ENCODE data around the gene ANO7.

The ANO7 gene

GRCh38 chr2:241237047-241237446 lies 48.6 kb downstream of the ANO7 start:
- Histone ChIP-seq H3K9me2 (replicated peaks; ENCODE audit: insufficient read depth, low read length) (no peaks in the 10 kb centered on the region), H3K79me2 (ENCODE audit: low read length) (peaks cover 8% of the 10 kb centered on the region; the same call in 1 of the 2 replicates), H3K9ac (ENCODE audit: low read length) (no peak overlapping the region), H3K36me3 (replicated peaks; ENCODE audit: insufficient read depth, low read length) (peaks cover 3% of the 10 kb centered on the region; the same call in 1 of the 2 replicates), H3K4me2 (ENCODE audit: low read depth, low read length) (no peak overlapping the region), H3K4me1 (ENCODE audit: low read length) (no peaks in the 10 kb centered on the region), H3K27me3 (replicated peaks; ENCODE audit: insufficient read depth, low read length) (no peaks in the 10 kb centered on the region), H3K4me3 (ENCODE audit: low read length) (no peak overlapping the region), H3K9me3 (replicated peaks; ENCODE audit: insufficient read depth, low read length) (no peaks in the 10 kb centered on the region), H3K27ac (ENCODE audit: low read length) (no peak overlapping the region), H3F3A (ENCODE audit: insufficient read depth, low read length) (no peaks in the 10 kb centered on the region), H2AFZ (ENCODE audit: low read length) (no peak overlapping the region), H4K20me1 (ENCODE audit: insufficient read depth, low read length) (no peaks in the 10 kb centered on the region)
- TF ChIP-seq EZH2 (optimal IDR thresholded peaks at IDR 0.05; ENCODE audit: low read depth, low read length) = no peak
- TF ChIP-seq EZH2phosphoT487 (IDR thresholded peaks at IDR 0.05; ENCODE audit: low read length) = no peak
- TF ChIP-seq, protein P1, sequence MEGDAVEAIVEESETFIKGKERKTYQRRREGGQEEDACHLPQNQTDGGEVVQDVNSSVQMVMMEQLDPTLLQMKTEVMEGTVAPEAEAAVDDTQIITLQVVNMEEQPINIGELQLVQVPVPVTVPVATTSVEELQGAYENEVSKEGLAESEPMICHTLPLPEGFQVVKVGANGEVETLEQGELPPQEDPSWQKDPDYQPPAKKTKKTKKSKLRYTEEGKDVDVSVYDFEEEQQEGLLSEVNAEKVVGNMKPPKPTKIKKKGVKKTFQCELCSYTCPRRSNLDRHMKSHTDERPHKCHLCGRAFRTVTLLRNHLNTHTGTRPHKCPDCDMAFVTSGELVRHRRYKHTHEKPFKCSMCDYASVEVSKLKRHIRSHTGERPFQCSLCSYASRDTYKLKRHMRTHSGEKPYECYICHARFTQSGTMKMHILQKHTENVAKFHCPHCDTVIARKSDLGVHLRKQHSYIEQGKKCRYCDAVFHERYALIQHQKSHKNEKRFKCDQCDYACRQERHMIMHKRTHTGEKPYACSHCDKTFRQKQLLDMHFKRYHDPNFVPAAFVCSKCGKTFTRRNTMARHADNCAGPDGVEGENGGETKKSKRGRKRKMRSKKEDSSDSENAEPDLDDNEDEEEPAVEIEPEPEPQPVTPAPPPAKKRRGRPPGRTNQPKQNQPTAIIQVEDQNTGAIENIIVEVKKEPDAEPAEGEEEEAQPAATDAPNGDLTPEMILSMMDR (IDR thresholded peaks at IDR 0.05; ENCODE audit: low read length) = no peak
- DNase-seq = no peak

DNA sequence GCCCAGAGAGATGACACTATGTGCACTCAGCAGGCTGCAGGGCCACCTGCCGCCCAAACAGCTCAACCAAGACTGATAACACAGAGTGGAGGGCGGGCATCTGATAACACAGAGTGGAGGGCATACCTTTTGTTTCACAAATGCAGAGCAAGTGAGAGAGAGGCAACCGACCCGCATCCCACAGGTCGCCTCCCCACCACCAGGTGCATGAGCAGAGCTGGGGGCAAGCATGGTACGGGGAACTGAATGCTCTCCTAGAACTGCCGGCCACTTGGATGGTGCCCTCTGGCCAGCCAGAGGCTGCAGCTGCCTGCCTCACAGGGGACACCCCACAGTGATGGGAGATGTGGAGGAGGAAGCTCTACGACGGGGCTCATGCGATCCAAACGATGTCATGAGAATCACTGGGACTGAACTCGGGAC lies 49.5 kb downstream of the ANO7 start:
- H3K4me2 ChIP-seq (ENCODE audit: low read depth, low read length) = no peak overlapping the region
- no peaks in the 10 kb centered on the region for H3K4me1 ChIP-seq (ENCODE audit: low read length)
- TF ChIP-seq EZH2 (optimal IDR thresholded peaks at IDR 0.05; ENCODE audit: low read depth, low read length) (no peak), EZH2phosphoT487 (IDR thresholded peaks at IDR 0.05; ENCODE audit: low read length) (no peak)
- TF ChIP-seq, protein P1 (IDR thresholded peaks at IDR 0.05; ENCODE audit: low read length) = no peak
- H3K27me3 ChIP-seq (replicated peaks; ENCODE audit: insufficient read depth, low read length) = no peaks in the 10 kb centered on the region
- H3K79me2 ChIP-seq (ENCODE audit: low read length) = peaks cover 16% of the 10 kb centered on the region
- H3K27ac ChIP-seq (ENCODE audit: low read length) = no peak overlapping the region
- no peak overlapping the region for H2AFZ ChIP-seq (ENCODE audit: low read length)
- H3K4me3 ChIP-seq (ENCODE audit: low read length) = no peak overlapping the region
- no peaks in the 10 kb centered on the region for H3K9me2 ChIP-seq (replicated peaks; ENCODE audit: insufficient read depth, low read length)
- DNase-seq = no peak
- H3F3A ChIP-seq (ENCODE audit: insufficient read depth, low read length) = no peaks in the 10 kb centered on the region
- H3K36me3 ChIP-seq (replicated peaks; ENCODE audit: insufficient read depth, low read length) = peaks cover 3% of the 10 kb centered on the region; the same call in 1 of the 2 replicates
- no peaks in the 10 kb centered on the region for H4K20me1 ChIP-seq (ENCODE audit: insufficient read depth, low read length)
- H3K9ac ChIP-seq (ENCODE audit: low read length) = no peak overlapping the region
- H3K9me3 ChIP-seq (replicated peaks; ENCODE audit: insufficient read depth, low read length) = no peaks in the 10 kb centered on the region

GRCh38 chr2:241238693-241239198 lies 50.3 kb downstream of the ANO7 start:
- Histone ChIP-seq H3K9me3 (replicated peaks; ENCODE audit: insufficient read depth, low read length) (no peaks in the 10 kb centered on the region), H3K4me2 (ENCODE audit: low read depth, low read length) (no peak overlapping the region), H3K4me3 (ENCODE audit: low read length) (no peak overlapping the region), H3K27ac (ENCODE audit: low read length) (no peak overlapping the region), H3K4me1 (ENCODE audit: low read length) (no peaks in the 10 kb centered on the region), H3K27me3 (replicated peaks; ENCODE audit: insufficient read depth, low read length) (no peaks in the 10 kb centered on the region), H2AFZ (ENCODE audit: low read length) (no peak overlapping the region), H4K20me1 (ENCODE audit: insufficient read depth, low read length) (no peaks in the 10 kb centered on the region), H3K9ac (ENCODE audit: low read length) (no peak overlapping the region), H3K36me3 (replicated peaks; ENCODE audit: insufficient read depth, low read length) (peaks cover 5% of the 10 kb centered on the region; the same call in 1 of the 2 replicates), H3K9me2 (replicated peaks; ENCODE audit: insufficient read depth, low read length) (no peaks in the 10 kb centered on the region), H3F3A (ENCODE audit: insufficient read depth, low read length) (0 out of 2 replicates have a peak, but pooled peaks cover 2% of the 10 kb centered on the region), H3K79me2 (ENCODE audit: low read length) (peaks cover 18% of the 10 kb centered on the region)
- DNase-seq = no peak
- no peak for TF ChIP-seq EZH2phosphoT487 (IDR thresholded peaks at IDR 0.05; ENCODE audit: low read length)
- TF ChIP-seq, protein P1 (IDR thresholded peaks at IDR 0.05; ENCODE audit: low read length) = no peak

Measured in MM.1S (cell line).